NCI-H526 treated with DMSO at 0.1 percent for 48 hours (cell line): Measurements from ENCODE around the gene RUVBL2.

ENCODE experiments used
- DNase-seq: peaks from one replicate; lab custom pipeline; 2025; lab: John Stamatoyannopoulos, UW

RUVBL2 gene

DNA sequence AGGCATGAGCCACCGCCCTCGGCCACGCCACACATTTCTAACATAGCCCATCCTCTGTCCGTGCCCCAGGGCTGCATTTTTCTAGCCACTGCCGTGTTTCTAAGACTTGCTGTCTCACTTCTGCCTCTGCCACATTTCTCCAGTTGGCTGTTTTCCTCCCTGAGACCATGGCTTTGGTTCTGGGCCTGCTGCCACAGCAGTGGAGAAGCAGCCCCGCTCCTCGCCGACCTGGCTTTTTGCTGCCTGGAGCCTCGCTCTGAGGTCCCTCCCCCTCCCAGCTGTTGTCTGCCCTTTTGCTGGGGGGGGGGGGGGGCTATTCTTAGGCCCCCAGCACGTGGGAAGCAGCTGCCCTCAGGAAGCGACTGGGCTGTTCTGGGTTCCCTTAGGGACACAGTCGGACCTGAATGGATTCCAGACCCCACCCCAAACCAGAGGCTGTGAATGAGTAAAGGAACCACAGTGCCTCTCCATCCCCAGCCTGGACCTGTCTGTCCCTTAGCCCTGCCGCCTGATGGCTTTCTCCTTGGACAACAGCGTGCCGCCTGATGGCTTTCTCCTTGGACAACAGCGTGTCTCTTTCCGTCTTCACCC, 3.9 kb upstream of the RUVBL2 start:
- DNase-seq, result no peak

- no peak for DNase-seq
Measured at GRCh38 chr19:48990400-48990799, 3.3 kb upstream of the RUVBL2 start.

- no peak for DNase-seq
Measured at GRCh38 chr19:48991011-48991609, 2.6 kb upstream of the RUVBL2 start.

DNA sequence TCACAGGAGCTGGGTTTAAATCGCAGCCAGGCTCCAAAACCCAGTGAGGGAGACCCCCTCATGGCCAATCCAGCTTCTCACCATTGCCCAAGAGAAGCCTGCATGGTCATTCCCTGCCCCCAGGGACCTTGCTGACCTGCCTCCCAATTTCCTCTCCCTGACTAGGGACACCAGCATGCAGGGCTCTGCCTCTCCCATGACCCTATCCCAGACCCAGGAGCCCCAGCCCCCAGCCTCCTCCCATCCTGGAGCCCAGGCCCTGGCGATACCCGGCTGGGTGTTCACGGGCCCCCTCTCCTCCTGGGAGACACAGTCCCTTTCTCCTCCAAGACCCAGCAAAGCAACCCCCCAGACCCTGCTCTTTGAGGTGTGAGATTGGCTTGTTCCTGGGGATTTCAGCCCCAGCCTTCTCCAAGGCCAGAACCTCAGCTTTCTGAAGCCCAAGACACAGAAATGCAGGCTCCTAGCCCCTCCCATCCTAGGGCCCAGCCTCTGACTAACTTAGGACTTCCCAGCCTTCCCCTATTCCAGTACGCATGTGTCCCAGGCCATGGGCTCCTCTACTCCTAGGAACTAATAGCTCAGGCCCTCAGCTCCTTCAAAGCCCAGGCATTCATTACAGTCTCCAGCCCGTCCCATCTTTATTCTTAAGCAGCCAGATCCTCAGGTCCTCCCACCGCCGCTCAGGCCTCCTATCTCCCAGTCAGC, 1.7 kb upstream of the RUVBL2 start:
- no peak for DNase-seq

DNA sequence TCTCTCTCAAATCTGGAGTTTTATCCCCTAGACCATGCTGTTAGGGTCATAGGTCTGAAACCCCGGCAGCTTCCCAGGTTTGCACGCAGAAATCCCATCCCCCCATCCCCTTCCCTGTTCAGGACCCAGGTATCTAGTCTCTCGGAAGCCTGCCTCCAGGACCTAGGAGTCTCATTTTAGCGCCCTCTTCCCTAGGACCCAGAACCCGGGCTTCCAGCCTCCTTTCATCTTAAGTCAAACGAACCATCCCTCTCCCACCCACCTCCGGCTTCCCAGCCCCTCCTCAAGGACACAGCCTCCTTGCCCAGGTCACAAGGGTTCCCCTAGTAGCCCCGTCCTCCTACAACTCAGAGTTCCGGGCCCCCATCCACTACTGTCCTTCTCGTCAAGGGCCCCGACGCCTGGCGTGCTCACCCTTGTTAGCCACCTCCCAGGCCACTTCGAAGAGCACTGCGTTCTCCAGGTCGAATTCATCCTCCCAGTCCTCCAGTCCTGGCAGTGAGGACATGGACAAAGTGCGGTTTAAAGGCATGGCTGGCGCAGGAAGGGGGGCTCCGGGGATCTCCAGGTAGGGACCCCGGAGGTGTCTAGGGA, 1.0 kb upstream of the RUVBL2 start:
- no peak for DNase-seq

DNA sequence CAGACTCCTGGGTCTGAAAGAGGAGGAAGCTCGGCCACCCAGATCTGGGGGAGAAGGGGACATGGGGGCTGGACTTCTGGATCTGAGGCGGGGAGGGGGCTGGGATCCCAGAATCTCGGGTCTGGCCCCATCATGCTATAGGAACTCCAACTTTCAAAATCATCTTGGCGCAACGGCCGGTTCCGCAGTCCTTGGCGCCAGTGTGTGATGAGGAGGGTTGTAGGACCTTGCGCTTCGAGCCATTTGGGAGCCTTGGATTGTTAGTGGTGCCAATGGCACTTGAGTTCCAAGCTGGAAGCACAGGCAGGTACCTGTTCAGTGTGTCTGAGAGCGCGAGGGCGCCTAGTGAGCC, 324 bp downstream of the RUVBL2 start:
- no peak for DNase-seq

DNA sequence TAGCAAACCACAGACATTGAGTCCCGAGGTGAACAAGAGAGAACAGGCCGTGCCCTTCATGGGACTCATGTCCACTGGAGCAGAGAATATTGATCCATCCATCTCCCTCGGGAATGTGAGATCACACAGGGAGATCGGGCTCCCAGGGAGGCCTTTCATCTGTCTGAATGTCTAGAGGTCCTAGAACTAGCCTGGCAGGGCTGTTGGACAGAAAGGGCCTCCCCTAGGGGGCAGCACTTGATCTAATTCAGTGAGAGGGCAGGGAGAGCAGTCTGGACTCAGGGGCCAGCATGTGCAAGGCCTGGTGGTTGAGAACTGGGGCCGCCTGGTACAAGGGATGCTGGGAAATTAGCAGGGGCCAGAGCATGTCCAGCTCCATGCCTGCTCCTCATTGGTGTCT, 4.3 kb downstream of the RUVBL2 start:
- no peak for DNase-seq

- peak; percentile 25 for DNase-seq
Measured at GRCh38 chr19:48999481-49000325, 6.0 kb downstream of the RUVBL2 start.

- DNase-seq, result no peak
Measured at GRCh38 chr19:49004133-49004532, 10.4 kb downstream of the RUVBL2 start.

DNA sequence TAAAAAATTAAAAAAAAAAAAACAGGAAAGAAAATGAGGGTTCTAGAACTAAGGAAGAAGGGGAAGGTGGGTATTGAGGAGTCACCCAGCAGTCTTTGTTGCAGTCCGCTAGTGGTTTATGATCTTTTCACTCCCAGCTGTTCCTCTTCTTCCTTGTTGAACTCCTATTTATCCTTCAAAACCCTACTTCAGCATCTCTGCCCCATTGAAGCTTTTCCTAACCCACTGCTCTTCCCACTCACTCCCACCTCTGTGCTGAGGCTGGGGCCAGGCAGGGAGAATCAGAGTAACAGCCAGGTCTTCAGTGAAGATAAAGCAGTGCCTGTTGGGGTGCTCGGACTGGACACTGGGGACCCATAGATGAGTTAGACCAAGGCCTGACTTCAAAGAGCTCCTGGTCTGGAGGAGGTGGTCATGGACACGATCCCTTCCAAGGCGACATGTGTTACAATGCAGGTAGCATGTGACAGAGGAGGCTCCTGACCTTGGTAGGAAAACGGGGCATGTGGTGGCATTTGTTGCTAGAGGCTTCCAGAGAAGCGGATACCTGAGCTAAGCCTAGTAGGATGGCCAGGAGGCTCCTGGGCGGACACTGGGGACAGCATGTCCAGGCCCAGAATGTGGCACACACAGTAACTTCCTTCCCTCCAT, 11.4 kb downstream of the RUVBL2 start:
- no peak for DNase-seq

- DNase-seq, result no peak
Measured at GRCh38 chr19:49006905-49007304, 13.2 kb downstream of the RUVBL2 start.

DNA sequence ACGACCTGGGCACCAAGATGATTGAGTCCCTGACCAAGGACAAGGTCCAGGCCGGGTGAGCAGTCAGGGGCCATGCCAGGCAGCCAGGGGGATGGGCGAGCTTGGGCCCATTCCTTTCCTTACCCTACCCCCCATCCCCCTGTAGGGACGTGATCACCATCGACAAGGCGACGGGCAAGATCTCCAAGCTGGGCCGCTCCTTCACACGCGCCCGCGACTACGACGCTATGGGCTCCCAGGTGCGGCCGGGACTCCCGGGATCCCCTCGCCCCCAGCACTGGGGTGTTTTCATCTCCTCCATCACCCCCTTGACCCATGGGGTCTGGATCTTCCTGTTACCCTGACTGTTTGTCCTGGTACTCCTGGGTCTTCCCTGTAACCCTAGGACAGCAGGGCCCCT, 16.1 kb downstream of the RUVBL2 start:
- DNase-seq, result no peak

DNA sequence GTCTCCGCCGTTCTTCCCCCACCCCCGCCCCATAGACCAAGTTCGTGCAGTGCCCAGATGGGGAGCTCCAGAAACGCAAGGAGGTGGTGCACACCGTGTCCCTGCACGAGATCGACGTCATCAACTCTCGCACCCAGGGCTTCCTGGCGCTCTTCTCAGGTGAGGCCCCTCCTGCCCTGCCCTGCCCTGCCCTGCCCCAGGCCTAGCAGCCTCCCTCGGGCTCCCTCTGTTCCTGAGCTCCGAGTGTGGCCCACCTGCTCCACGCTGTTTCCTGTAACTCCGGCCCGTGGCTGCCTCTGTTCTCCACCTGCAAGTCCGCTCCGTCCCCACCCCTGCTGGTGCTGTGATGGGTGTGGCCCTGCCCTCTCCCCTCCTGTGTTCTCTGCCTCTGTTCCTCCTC, 16.8 kb downstream of the RUVBL2 start:
- DNase-seq, result no peak

DNA sequence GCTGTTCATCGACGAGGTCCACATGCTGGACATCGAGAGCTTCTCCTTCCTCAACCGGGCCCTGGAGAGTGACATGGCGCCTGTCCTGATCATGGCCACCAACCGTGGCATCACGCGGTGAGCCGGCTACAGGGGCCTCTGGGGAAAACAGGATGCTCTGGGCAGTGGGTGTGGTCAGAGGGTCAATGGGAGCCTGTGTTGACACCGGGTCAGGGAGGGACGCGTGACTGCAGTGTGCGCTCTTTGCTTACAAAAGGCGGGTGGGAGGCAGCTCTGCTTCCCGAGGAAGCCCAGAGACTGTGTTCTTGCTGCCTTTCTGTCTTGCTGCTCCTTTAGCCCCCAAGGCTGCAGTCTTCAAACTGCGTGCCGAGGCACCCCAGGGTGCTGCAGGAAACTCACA, 17.5 kb downstream of the RUVBL2 start:
- no peak for DNase-seq

DNA sequence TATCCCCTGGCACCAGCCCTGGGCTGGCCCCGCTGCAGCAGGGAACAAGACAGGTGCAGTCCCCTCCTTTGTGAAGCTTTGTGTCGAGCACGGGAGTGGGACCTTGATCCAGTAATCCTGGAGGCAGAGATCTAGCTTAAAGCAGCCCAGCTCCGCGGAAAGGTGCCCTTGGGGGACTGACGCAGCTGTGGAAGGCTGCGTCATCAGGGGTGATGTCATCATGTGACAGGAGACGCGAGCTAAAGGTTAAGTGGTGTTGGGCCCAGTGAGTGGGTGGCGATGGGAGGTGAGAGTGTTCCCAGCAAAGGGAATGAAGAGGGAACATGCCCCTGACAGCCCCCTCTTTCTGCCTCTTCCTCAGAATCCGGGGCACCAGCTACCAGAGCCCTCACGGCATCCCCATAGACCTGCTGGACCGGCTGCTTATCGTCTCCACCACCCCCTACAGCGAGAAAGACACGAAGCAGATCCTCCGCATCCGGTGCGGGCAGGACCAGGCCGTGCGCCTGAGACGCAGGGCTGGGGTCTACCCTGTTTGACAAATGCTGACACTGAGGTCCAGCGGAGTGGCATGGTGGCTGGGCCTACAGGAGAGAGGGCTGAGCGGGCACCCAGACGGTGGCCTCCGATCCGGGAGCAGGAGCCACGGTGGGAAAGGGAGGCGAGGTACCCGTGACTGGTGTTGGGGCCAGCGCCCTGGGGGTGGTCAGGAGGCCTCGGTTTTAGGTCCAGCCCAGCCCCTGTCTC, 20.6 kb downstream of the RUVBL2 start:
- no peak for DNase-seq

DNA sequence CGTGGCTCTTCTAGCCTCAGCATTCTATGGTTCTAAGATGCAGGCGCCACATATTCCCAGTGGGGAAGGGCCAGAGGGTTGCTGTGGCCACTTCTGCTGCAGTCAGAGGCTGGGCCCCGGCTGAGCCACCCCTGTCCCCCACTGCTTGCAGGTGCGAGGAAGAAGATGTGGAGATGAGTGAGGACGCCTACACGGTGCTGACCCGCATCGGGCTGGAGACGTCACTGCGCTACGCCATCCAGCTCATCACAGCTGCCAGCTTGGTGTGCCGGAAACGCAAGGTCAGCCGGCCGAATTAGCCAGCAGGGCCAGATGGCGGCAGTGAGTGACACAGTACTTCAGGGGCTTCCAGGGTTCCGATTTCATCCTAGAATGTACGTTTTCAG, 21.2 kb downstream of the RUVBL2 start:
- DNase-seq, result no peak

DNA sequence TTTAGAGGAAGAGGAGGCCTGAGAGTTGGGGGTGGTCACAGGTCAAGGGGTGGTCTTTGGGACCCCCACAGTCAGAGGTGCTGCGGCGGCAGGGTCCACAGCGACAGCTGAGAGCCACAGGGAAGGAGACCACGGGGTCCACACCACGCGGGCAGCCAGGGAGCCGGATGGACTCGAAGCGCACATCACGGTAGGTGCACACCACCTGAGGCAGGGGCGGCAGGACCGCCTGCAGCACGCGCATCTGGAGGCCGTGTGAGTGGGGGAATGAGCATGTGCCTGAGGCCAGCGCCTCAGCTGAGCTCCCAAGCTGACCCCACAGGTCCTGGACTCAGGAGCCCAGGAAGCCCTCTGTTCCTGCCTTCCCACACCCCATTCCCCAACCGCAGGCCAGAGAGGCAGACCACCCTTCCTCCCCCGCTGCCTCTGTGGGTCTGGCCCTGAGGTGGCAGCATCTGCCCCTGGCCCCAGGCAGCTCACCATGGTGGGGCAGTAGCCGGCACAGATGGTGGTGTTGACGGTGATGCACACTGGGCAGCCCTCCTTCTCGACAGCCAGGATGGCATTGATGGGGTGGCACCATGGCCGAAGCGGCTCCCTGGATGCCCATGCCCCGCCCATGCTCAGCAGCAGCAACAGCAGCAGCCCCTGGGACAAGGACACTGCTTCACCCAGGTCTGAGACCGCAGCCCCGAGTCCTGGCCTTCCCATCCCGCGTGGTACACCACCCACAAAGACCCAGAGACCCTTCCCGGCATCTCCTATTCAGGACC, 22.6 kb downstream of the RUVBL2 start:
- no peak for DNase-seq

DNA sequence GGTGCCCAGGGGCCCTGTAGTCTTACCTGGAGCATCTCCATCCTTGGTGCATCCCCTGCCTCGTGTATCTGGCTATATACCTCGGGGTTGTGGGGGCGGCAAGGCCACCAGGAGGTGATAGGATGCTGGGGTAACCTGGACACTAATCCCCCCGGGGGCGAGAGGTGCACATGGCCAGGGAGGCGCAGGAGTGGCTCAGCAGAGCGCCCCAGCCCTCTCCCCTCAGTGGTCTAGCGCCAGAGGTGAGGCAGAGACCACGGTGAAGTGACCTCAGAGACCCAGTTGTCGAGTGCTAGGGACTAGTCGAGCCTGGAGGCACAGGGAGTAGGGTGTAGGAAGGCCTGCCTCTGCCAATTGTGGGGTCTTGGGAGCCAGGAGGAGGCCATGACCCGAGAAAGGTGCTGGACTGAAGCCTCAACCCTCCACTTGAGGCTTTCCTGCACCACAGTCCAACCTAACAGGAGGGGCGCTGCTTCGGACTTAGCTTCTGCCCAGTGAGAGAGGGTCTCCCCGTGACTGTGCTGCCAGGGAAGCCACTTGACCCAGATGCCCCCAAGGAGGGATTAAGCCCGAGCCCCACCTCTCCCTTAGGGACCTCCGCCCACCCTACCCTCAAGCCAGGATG, 23.5 kb downstream of the RUVBL2 start, which contains the start of gene LHB:
LHB (minus strand) TSS at position 51 of the 625 bp plus-strand sequence; CDS start at position 41, 10 bp downstream.
- no peak for DNase-seq

DNA sequence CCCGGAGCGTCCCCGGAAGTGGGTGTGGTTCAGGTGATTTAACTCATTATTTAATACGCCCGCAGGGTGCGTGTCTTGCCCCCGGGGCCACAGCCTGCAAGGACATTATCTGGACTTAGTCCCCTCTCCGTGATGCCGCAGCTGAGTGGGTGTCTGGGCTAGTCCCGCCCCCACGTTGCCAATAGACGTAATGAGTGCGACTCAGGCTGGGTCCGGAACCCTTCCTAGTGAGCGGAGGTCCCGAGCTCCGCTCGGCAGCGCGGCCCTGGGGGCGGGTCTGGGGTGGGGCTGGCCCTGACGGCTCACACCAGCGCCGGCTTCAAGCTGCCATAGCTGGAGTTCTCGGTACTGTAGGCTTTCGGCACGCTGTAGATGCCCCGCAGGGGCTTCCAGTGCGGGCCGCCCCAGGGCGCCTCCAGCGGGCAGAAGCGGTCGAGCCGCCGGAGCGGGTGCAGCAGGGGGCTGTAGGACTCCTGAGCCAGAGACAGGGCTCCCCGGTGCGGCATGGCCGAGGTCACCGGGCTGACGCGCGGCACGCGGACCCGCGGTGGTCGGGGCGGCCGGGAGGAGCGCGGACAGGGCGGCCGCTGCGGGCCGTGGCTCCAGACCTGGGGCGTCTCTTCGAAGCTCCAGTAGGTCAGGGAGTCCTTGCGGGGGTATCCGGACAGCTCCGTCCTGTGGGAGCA, 24.1 kb downstream of the RUVBL2 start:
- no peak for DNase-seq
